Measurements from ENCODE around the gene FHOD3. TPM values are rescaled to one million over a fixed set of nuclear protein-coding genes. Genes with fewer than 3 reads are reported as not detected.

The FHOD3 gene
- total RNA-seq, 1 donor from 2014 or later: 2.5 TPM

DNA sequence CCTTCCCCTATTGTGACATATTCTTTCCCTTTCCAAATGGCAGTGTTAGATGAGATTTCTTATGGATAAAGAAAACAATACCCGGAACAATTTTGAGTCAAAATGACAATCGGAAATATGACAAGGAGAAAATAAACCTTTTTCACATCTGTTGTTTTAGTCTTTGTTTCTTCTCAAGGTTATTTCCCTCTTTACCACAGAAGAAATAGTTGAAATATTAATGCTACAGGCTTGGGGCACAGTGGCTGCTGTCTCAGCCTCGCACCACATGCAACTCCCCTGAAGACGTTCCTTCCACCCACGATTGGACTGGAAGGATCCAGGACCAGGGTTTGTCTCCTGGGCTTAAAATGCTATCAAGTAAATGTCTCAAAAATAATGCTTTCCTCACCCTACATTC, 77.6 kb downstream of the FHOD3 start:
- H3K36me3 ChIP-seq: no peaks in the 10 kb centered on the region
- H3K27me3 ChIP-seq (ENCODE audit: low read depth): no peaks in the 10 kb centered on the region
- TF ChIP-seq CTCF (IDR thresholded peaks at IDR 0.05): no peak
- H3K27ac ChIP-seq: no peak overlapping the region
- H3K4me3 ChIP-seq: no peak overlapping the region
- intact Hi-C loops (cut with DNase I): no loop called here
- ATAC-seq: no peak
- H3K4me1 ChIP-seq: no peaks in the 10 kb centered on the region
- no peak for DNase-seq
- H3K9me3 ChIP-seq: no peaks in the 10 kb centered on the region

- intact Hi-C loops (cut with DNase I): no loop called here
- Histone ChIP-seq H3K27ac (no peak overlapping the region), H3K9me3 (no peaks in the 10 kb centered on the region), H3K36me3 (no peaks in the 10 kb centered on the region), H3K4me1 (no peaks in the 10 kb centered on the region), H3K27me3 (ENCODE audit: low read depth) (no peaks in the 10 kb centered on the region), H3K4me3 (no peak overlapping the region)
- ATAC-seq (no peak), DNase-seq (no peak)
- TF ChIP-seq CTCF (IDR thresholded peaks at IDR 0.05): no peak
These were observed 78.8 kb downstream of the FHOD3 start for GRCh38 chr18:36376361-36376760.

GRCh38 chr18:36377626-36378025, 80.1 kb downstream of the FHOD3 start:
- H3K4me1 ChIP-seq: no peaks in the 10 kb centered on the region
- intact Hi-C loops (cut with DNase I): no loop called here
- no peaks in the 10 kb centered on the region for H3K27me3 ChIP-seq (ENCODE audit: low read depth)
- TF ChIP-seq CTCF (IDR thresholded peaks at IDR 0.05): no peak
- DNase-seq: no peak
- no peak overlapping the region for H3K4me3 ChIP-seq
- no peak overlapping the region for H3K27ac ChIP-seq
- H3K36me3 ChIP-seq: no peaks in the 10 kb centered on the region
- no peak for ATAC-seq
- H3K9me3 ChIP-seq: no peaks in the 10 kb centered on the region

GRCh38 chr18:36378205-36378604, 80.7 kb downstream of the FHOD3 start:
- no peak overlapping the region for H3K4me3 ChIP-seq
- no peaks in the 10 kb centered on the region for H3K9me3 ChIP-seq
- no peaks in the 10 kb centered on the region for H3K36me3 ChIP-seq
- intact Hi-C loops (cut with DNase I): no loop called here
- ATAC-seq (no peak), DNase-seq (no peak)
- no peaks in the 10 kb centered on the region for H3K4me1 ChIP-seq
- H3K27ac ChIP-seq: no peak overlapping the region
- H3K27me3 ChIP-seq (ENCODE audit: low read depth): no peaks in the 10 kb centered on the region
- TF ChIP-seq CTCF (IDR thresholded peaks at IDR 0.05): no peak

DNA sequence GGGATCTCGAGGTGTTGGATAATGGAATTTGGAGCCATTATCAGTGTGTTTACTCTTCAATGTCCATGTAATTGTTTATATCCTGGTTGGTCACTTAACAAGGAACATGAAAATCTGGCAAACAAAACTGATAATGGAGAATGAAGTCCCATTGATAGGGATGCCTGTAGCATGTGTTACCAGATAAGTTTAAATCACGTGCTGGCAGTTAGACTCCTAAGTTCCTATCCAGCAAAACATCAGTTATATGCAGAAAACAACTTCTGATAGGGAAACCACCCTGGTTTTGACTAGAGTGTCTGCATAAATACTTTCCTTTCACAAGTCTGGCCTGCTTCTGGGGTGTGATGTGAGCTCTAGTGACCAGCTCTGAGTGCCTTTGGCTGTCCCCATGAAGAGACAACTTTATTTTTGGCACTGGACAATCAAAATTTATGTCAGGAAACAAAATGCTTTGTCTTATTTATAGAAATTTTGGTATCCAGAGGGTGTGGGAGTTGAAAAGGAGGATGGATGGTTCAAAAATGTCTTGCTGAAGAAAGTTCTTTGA, 82.0 kb downstream of the FHOD3 start:
- H3K36me3 ChIP-seq: no peaks in the 10 kb centered on the region
- no peaks in the 10 kb centered on the region for H3K4me1 ChIP-seq
- no peaks in the 10 kb centered on the region for H3K27me3 ChIP-seq (ENCODE audit: low read depth)
- ATAC-seq (no peak), DNase-seq (no peak)
- H3K4me3 ChIP-seq: no peak overlapping the region
- H3K9me3 ChIP-seq: no peaks in the 10 kb centered on the region
- intact Hi-C loops (cut with DNase I): no loop called here
- no peak for TF ChIP-seq CTCF (IDR thresholded peaks at IDR 0.05)
- no peak overlapping the region for H3K27ac ChIP-seq

Measured in lower lobe of right lung (tissue), 2 donors.